IMR-90 (cell line): ENCODE results near the gene TOB2.

Experiments
- MAFK ChIP-seq: IDR thresholded peaks from 2 replicates; pipeline ENCODE4 v1.6.1; 2012; ENCODE audit warnings: low read depth, low read length, improper control_type of control experiment
- MXI1 ChIP-seq: IDR thresholded peaks from 2 replicates; pipeline ENCODE4 v1.6.1; 2012; ENCODE audit warnings: low read depth, mild to moderate bottlenecking, low read length, moderate library complexity, borderline replicate concordance
- TF ChIP-seq, protein P1 (sequence below): conservative IDR thresholded peaks from 2 replicates; pipeline ENCODE4 v1.5.1; 2012; ENCODE audit warnings: mild to moderate bottlenecking, low read depth, low read length, improper control_type of control experiment

DNA sequence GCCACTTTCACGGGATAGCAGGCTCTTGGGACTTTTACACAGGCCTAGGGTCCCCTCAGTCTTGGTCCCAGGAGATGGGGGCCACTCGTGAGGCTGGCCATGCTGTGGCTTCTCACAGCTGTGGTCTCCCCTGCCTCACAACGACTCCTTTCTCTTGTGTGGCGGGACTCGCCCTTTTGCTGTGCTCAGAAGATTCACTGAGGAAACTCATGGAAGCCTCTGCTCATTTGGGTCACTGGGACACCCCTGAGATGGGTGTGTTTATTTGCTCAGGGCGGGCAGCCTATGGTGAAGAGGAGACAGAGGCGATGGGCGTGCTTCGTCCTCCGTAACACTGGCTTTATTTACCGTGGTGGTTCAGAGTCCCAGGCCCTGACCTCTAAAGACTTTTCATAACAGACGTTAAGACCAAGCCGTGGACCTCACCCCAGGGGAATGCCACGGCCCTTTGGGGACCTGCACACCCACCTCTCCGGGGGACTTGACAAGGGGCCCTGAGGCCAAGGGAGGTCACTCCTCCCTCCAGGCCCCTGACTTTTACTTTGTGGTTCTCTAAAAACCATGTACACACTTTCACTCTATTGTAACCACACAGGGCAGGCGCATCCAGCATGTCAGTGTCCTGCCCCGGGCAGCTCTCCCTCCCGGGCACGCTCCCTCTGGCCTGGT lies 49.3 kb downstream of the TOB2 start:
- TF ChIP-seq, protein P1, sequence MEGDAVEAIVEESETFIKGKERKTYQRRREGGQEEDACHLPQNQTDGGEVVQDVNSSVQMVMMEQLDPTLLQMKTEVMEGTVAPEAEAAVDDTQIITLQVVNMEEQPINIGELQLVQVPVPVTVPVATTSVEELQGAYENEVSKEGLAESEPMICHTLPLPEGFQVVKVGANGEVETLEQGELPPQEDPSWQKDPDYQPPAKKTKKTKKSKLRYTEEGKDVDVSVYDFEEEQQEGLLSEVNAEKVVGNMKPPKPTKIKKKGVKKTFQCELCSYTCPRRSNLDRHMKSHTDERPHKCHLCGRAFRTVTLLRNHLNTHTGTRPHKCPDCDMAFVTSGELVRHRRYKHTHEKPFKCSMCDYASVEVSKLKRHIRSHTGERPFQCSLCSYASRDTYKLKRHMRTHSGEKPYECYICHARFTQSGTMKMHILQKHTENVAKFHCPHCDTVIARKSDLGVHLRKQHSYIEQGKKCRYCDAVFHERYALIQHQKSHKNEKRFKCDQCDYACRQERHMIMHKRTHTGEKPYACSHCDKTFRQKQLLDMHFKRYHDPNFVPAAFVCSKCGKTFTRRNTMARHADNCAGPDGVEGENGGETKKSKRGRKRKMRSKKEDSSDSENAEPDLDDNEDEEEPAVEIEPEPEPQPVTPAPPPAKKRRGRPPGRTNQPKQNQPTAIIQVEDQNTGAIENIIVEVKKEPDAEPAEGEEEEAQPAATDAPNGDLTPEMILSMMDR: no peak
- TF ChIP-seq MXI1: no peak
- TF ChIP-seq MAFK: no peak
